Measurements from ENCODE around the gene GNA12.

Gene GNA12

DNA sequence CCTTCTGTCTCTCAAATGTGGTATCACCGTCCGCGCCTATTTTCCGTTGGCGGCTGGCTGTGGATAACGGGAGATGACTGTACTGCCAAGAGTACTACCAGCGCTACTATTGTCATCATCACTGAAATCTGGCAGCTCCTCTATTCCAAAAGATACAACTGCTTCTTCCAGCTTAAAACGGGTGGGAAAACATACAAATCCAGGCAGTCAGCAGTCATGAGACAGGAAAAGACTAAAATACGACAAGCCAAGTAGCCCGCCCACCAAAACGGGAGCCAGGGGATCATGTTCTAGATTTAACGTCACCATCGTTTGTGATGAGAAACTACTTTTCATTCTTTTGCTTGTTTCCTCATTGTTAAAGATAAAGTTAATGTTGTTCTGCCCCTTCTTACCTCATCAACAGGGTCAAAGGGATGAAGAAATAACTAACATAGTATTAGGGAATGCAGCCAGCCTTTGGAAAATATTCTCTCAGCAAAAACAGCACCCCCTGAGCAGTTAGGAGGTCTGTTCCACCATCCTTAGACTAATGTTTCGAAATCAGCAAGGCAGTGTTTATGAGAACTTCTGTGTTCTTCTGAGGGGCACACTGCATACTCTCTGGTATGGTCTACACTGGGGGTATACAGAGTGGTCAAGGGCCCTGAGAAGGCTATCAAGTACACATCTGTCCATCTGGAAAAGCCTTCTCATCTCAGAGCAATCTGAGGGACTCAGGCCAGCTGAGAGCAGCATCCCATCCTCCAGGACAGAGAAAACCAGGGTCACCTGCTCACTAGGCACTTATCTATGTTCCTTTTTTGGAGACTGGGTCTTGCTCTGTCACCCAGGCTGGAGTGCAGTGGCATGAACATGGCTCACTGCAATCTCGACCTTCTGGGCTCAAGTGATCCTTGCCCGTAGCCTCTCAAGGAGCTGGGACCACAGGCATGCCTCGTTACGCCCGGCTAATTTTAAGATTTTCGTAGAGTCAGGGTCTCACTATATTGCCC is 47.5 kb downstream of the GNA12 start:
- Histone ChIP-seq H3K27ac (ENCODE audit: low read length) (no peak overlapping the region), H3K27me3 (ENCODE audit: control insufficient read depth, insufficient read depth, low read length) (no peaks in the 10 kb centered on the region), H3K4me3 (ENCODE audit: low read length) (no peak overlapping the region), H3K9ac (ENCODE audit: low read length) (no peak overlapping the region), H3K4me1 (ENCODE audit: control insufficient read depth, low read depth, low read length) (peaks cover 17% of the 10 kb centered on the region), H3K9me3 (ENCODE audit: control insufficient read depth, low read depth, low read length) (no peaks in the 10 kb centered on the region), H3K36me3 (ENCODE audit: control insufficient read depth, low read depth, low read length) (peaks cover 29% of the 10 kb centered on the region)

DNA sequence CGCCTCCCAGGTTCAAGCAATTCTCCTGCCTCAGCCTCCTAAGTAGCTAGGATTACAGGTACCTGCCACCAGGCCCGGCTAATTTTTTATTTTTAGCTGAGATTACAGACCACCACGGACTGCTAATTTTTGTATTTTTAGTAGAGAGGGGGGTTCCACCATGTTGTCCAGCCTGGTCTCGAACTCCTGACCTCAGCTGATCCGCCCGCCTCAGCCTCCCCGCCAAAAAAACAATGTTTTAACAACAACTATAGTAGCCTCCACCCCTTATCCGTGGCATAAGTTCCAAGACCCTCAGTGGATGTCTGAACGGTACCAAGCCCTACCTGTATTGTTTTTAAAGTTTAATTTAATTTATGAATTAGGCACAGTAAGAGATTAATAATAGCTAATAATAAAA is 48.2 kb downstream of the GNA12 start:
- Histone ChIP-seq H3K27me3 (ENCODE audit: control insufficient read depth, insufficient read depth, low read length) (no peaks in the 10 kb centered on the region), H3K4me1 (ENCODE audit: control insufficient read depth, low read depth, low read length) (peaks cover 9% of the 10 kb centered on the region), H3K36me3 (ENCODE audit: control insufficient read depth, low read depth, low read length) (peaks cover 31% of the 10 kb centered on the region), H3K27ac (ENCODE audit: low read length) (no peak overlapping the region), H3K9ac (ENCODE audit: low read length) (no peak overlapping the region), H3K4me3 (ENCODE audit: low read length) (no peak overlapping the region), H3K9me3 (ENCODE audit: control insufficient read depth, low read depth, low read length) (no peaks in the 10 kb centered on the region)

DNA sequence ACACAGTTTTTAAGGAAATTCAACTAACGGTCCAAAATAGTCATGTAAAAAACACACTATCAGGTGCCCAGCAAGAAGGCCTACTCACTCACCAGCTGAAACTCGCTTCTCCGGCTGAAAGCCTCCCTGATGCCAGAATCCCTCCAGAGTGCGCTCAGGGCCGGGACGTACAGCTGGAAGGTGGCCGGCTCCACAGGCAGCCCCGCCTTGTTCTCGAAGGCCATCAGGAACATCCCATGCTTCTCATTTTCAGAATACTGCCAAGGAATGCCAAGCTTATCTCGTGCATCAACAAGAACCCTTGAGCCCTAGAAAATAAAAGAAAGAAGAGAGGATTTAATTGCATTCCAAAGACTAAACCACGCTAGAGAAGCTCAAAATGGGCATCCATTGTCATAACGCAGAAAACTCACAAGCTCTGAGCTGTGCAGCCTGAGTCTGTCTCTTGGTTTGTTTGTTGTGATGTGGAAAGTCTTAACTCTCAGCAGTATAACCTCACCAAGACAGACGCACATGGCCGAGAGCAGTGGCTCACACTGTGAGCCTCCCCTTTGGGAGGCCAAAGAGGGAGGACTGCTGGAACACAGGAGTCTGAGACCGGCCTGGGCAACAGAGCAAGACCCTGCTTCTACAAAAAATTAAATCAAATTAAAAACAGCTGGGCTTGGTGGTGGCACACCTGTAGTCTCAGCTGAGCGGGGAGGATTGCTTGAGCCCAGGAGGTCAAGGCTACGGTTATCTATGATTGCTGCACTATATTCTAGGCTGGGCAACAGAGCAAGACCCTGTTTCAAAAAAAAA is 49.1 kb downstream of the GNA12 start:
- Histone ChIP-seq H3K36me3 (ENCODE audit: control insufficient read depth, low read depth, low read length) (peaks cover 31% of the 10 kb centered on the region), H3K4me3 (ENCODE audit: low read length) (no peak overlapping the region), H3K9me3 (ENCODE audit: control insufficient read depth, low read depth, low read length) (no peaks in the 10 kb centered on the region), H3K27ac (ENCODE audit: low read length) (no peak overlapping the region), H3K4me1 (ENCODE audit: control insufficient read depth, low read depth, low read length) (peaks cover under 1% of the 10 kb centered on the region), H3K27me3 (ENCODE audit: control insufficient read depth, insufficient read depth, low read length) (no peaks in the 10 kb centered on the region), H3K9ac (ENCODE audit: low read length) (no peak overlapping the region)

DNA sequence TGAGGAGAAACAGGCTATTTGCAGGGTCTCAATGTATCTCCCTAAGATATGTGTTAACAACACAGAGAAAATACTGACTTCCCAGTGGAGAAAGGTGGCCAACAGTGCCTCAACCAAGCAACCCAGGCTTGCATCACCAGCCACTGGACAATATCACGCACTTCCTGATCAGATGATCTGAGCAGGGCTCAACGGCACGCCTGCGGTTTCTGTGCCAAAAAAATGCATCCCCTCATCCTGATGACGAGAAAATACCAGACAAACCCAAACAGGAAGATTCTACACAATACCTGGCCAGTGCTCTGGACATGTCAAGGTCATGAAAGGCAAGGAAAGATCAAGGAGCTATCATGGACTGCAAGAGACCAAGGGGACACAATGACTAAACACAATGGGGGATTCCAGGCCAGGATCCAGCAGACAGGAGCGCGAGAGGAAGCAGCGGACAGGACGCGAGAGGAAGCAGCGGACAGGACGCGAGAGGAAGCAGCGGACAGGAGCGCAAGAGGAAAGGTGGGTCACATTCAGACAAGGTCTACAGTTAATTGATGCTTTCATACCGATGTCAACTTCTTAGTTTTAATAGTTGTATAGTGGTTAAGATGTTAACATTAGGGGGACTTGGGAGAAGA is 51.1 kb downstream of the GNA12 start:
- no peak overlapping the region for H3K9ac ChIP-seq (ENCODE audit: low read length)
- no peaks in the 10 kb centered on the region for H3K27me3 ChIP-seq (ENCODE audit: control insufficient read depth, insufficient read depth, low read length)
- no peaks in the 10 kb centered on the region for H3K9me3 ChIP-seq (ENCODE audit: control insufficient read depth, low read depth, low read length)
- H3K4me1 ChIP-seq (ENCODE audit: control insufficient read depth, low read depth, low read length) = no peaks in the 10 kb centered on the region
- no peak overlapping the region for H3K27ac ChIP-seq (ENCODE audit: low read length)
- peaks cover 31% of the 10 kb centered on the region for H3K36me3 ChIP-seq (ENCODE audit: control insufficient read depth, low read depth, low read length)
- H3K4me3 ChIP-seq (ENCODE audit: low read length) = no peak overlapping the region

DNA sequence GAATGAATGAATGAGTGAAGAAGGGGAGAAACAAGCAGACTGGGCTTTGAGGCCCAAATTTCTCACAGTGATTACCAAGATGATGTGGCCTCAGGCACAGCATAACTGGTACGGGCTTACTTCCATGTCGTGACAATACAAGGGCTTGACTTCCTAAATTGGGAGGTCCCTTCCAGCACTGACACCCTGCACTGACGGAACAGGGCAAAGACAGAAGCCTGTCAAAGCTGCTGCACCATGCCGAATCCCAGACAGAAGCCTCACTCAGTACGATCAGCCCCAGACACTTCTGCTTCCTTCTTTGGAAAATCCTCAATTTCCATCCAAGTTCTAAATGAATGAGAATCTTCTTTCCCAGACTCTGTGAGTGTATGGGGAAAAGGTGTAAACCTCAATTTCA is 51.9 kb downstream of the GNA12 start:
- no peaks in the 10 kb centered on the region for H3K9me3 ChIP-seq (ENCODE audit: control insufficient read depth, low read depth, low read length)
- H3K9ac ChIP-seq (ENCODE audit: low read length) = no peak overlapping the region
- H3K36me3 ChIP-seq (ENCODE audit: control insufficient read depth, low read depth, low read length) = peaks cover 31% of the 10 kb centered on the region
- no peak overlapping the region for H3K27ac ChIP-seq (ENCODE audit: low read length)
- no peaks in the 10 kb centered on the region for H3K27me3 ChIP-seq (ENCODE audit: control insufficient read depth, insufficient read depth, low read length)
- H3K4me3 ChIP-seq (ENCODE audit: low read length) = no peak overlapping the region
- H3K4me1 ChIP-seq (ENCODE audit: control insufficient read depth, low read depth, low read length) = no peaks in the 10 kb centered on the region

DNA sequence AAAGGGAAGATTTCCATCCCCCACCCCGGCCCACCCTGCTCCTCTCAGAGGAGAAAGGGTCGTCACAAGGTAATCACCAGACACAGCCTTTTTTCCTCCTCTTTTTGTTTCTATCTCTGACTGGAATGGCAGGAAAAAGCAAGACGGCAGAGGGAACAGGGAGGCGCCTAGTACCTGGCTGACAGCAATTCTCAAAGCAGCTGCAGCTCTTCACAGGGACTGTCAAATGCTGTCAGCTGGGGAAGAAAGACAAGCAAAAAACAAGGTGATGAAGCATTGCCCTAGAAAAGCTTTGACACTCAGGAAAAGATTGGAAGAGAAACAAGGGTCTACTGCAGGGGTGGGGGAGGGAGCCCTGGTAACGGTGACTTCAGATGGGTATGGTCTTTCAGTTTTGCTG is 52.7 kb downstream of the GNA12 start:
- H3K27me3 ChIP-seq (ENCODE audit: control insufficient read depth, insufficient read depth, low read length) = no peaks in the 10 kb centered on the region
- H3K36me3 ChIP-seq (ENCODE audit: control insufficient read depth, low read depth, low read length) = peaks cover 31% of the 10 kb centered on the region
- H3K4me3 ChIP-seq (ENCODE audit: low read length) = no peak overlapping the region
- H3K27ac ChIP-seq (ENCODE audit: low read length) = no peak overlapping the region
- no peaks in the 10 kb centered on the region for H3K9me3 ChIP-seq (ENCODE audit: control insufficient read depth, low read depth, low read length)
- H3K4me1 ChIP-seq (ENCODE audit: control insufficient read depth, low read depth, low read length) = no peaks in the 10 kb centered on the region
- no peak overlapping the region for H3K9ac ChIP-seq (ENCODE audit: low read length)

DNA sequence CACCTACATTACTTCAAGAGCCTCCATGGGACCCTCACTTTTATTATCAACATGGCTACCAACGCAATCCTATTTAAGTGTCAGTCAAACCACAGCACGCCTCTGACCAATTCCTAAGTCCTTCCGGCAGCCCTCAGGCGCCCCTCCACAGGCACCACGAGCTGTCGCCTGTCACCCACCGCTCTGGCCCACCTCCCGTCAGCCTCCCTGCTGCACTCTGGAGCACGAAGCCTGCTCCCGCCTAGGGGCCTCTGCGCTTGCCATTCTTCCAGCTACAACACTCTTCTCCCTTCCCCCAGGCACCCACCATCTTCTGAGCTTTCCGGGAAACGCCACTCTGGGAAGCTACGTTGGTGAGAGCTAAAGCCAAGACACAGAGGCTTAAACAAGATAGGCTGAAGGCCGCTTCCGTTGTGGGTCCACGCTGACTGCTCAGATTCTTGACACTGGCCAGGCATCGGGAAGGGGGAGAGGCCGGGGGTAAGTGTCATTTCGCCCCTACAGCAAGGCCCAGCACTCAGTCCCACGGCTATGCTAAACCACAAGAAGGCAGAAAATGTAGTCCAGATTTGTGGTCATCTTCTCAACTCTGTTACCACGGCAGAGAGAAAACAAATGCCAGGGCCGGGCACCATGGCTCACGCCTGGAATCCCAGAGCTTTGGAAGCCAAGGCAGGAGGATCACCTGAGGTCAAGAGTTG is 56.7 kb downstream of the GNA12 start:
- Histone ChIP-seq H3K27me3 (ENCODE audit: control insufficient read depth, insufficient read depth, low read length) (no peaks in the 10 kb centered on the region), H3K9ac (ENCODE audit: low read length) (no peak overlapping the region), H3K36me3 (ENCODE audit: control insufficient read depth, low read depth, low read length) (peaks cover 9% of the 10 kb centered on the region), H3K4me3 (ENCODE audit: low read length) (no peak overlapping the region), H3K27ac (ENCODE audit: low read length) (no peak overlapping the region), H3K4me1 (ENCODE audit: control insufficient read depth, low read depth, low read length) (no peaks in the 10 kb centered on the region), H3K9me3 (ENCODE audit: control insufficient read depth, low read depth, low read length) (no peaks in the 10 kb centered on the region)

DNA sequence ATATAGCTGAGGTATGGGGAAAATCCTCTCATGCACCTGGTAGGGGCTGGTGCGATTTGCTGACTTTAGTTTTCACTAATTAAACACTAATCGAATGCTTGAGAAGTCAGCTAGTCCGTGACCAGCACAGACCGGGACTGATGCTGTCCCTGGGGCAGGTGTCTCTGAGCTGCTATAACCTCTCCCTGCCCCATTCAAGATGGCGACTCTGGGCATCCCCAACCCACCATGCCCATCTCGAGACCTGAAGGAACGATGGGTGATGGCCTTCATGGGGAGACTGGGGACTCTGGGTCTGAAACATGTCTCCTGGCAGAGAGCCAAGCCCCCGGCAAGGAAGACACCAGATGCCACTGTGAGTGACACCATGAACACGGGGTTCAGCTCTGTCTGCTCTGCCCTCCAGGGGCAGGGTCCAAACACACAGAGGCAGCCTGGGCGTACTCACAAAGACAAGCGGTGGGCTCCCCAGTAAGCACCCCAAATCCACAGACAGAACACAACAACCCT is 57.4 kb downstream of the GNA12 start:
- Histone ChIP-seq H3K36me3 (ENCODE audit: control insufficient read depth, low read depth, low read length) (peaks cover 2% of the 10 kb centered on the region), H3K27ac (ENCODE audit: low read length) (no peak overlapping the region), H3K9me3 (ENCODE audit: control insufficient read depth, low read depth, low read length) (no peaks in the 10 kb centered on the region), H3K4me3 (ENCODE audit: low read length) (no peak overlapping the region), H3K27me3 (ENCODE audit: control insufficient read depth, insufficient read depth, low read length) (no peaks in the 10 kb centered on the region), H3K4me1 (ENCODE audit: control insufficient read depth, low read depth, low read length) (no peaks in the 10 kb centered on the region), H3K9ac (ENCODE audit: low read length) (no peak overlapping the region)

DNA sequence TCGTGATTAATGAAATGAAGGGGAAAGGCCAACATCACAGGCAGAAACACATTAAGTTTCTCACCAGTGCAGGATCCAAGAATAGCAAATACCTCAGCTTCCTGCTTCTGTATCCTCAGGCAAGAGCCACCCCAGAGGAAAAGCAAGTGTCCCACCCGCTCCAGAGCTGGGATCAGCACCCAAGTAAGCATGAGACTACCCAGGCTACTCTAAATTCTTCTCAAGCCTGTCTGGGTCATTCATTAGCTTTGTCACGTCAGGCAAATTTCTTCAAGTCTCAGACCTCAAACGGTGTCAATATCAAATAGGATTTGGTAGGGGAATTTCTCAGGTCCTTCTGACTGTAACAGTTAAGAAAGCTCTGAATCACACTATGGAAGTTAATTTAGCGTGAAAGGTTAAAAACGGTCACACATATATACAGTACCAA is 59.0 kb downstream of the GNA12 start:
- Histone ChIP-seq H3K27ac (ENCODE audit: low read length) (no peak overlapping the region), H3K36me3 (ENCODE audit: control insufficient read depth, low read depth, low read length) (no peaks in the 10 kb centered on the region), H3K27me3 (ENCODE audit: control insufficient read depth, insufficient read depth, low read length) (no peaks in the 10 kb centered on the region), H3K9ac (ENCODE audit: low read length) (no peak overlapping the region), H3K4me1 (ENCODE audit: control insufficient read depth, low read depth, low read length) (no peaks in the 10 kb centered on the region), H3K4me3 (ENCODE audit: low read length) (no peak overlapping the region), H3K9me3 (ENCODE audit: control insufficient read depth, low read depth, low read length) (no peaks in the 10 kb centered on the region)

DNA sequence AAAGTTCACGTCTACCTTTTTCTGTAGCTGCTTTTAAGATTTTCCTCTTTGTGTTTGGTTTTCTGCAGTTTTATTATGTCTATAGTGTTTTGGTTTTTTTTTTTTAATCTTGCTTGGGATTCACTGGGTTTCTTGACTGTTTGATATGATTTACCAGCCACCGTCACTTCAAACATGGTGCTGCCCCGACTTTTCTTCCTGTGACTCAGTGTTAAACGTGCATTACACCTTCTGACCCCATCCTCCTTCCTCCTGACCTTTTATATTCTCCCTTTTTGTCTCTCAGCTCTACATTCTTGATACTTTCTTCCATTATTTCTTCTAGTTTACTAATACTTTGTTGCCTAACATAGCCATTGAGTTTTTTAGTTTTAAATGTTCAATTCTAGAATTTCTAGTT is 61.5 kb downstream of the GNA12 start:
- H3K36me3 ChIP-seq (ENCODE audit: control insufficient read depth, low read depth, low read length) = no peaks in the 10 kb centered on the region
- H3K27me3 ChIP-seq (ENCODE audit: control insufficient read depth, insufficient read depth, low read length) = no peaks in the 10 kb centered on the region
- H3K4me3 ChIP-seq (ENCODE audit: low read length) = no peak overlapping the region
- H3K4me1 ChIP-seq (ENCODE audit: control insufficient read depth, low read depth, low read length) = peaks cover 18% of the 10 kb centered on the region
- H3K9me3 ChIP-seq (ENCODE audit: control insufficient read depth, low read depth, low read length) = no peaks in the 10 kb centered on the region
- no peak overlapping the region for H3K9ac ChIP-seq (ENCODE audit: low read length)
- no peak overlapping the region for H3K27ac ChIP-seq (ENCODE audit: low read length)

DNA sequence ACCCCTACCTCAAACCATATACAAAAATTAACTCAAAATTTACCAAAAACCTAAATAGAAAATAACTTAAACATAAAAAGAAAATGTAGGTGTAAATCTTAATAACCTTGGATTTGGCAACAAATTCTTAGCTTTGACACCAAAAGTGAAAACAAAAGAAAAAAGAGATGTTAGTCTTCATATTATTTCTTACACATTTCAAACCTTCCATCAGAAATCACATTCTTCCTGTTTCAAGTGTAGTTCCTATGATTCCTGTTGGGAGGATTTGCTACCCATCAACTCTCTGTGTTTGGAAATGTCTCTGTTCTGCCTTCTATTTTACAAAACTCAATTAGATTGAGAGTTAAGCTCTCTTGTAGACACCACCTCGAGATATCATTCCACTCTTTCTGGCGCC is 62.0 kb downstream of the GNA12 start:
- H3K27ac ChIP-seq (ENCODE audit: low read length) = no peak overlapping the region
- no peak overlapping the region for H3K9ac ChIP-seq (ENCODE audit: low read length)
- peaks cover 19% of the 10 kb centered on the region for H3K4me1 ChIP-seq (ENCODE audit: control insufficient read depth, low read depth, low read length)
- no peak overlapping the region for H3K4me3 ChIP-seq (ENCODE audit: low read length)
- no peaks in the 10 kb centered on the region for H3K27me3 ChIP-seq (ENCODE audit: control insufficient read depth, insufficient read depth, low read length)
- no peaks in the 10 kb centered on the region for H3K9me3 ChIP-seq (ENCODE audit: control insufficient read depth, low read depth, low read length)
- H3K36me3 ChIP-seq (ENCODE audit: control insufficient read depth, low read depth, low read length) = no peaks in the 10 kb centered on the region

All from iPS-18a (cell line).